Esophagus squamous epithelium (tissue), 5 donors: ENCODE results near the gene RET. TPM values are rescaled to one million over a fixed set of nuclear protein-coding genes. Genes with fewer than 3 reads are reported as not detected.

Experiments used
- DNase-seq: peaks from one replicate; lab custom pipeline; 2025; lab: John Stamatoyannopoulos, UW
- H3K27ac ChIP-seq, 4 donors: fragments of 200-600 bp; sonication (generic); one replicate each; pipeline ENCODE4 v1.5.1; 2016 to 2019; ENCODE audit warnings: mild to moderate bottlenecking in 1 of 4
- H3K27me3 ChIP-seq, 4 donors: fragments of 200-600 bp; sonication (generic); 1 replicate in 3 of 4; 2 replicates in 1 of 4; pipeline versions ENCODE4 v1.5.1 to v1.6.0; 2017 to 2021; ENCODE audit warnings: antibody characterized with exemption in 1 of 4
- H3K36me3 ChIP-seq, 3 donors: fragments of 200-600 bp; sonication (generic); one replicate each; pipeline ENCODE4 v1.5.1; 2016 to 2019
- H3K4me1 ChIP-seq, 3 donors: fragments of 200-600 bp; sonication (generic); one replicate each; pipeline ENCODE4 v1.5.1; 2017 to 2019
- H3K4me3 ChIP-seq, 4 donors: fragments of 200-600 bp; sonication (generic); 1 replicate in 3 of 4; 2 replicates in 1 of 4; pipeline ENCODE4 v1.5.1; 2016 to 2019; ENCODE audit warnings: mild to moderate bottlenecking in 2 of 4, moderate library complexity in 1 of 4
- H3K9me3 ChIP-seq, 3 donors: fragments of 200-600 bp; sonication (generic); one replicate each; pipeline ENCODE4 v1.5.1; 2016 to 2019
- CTCF ChIP-seq, 6 experiments: fragments of 450-650 bp in 4 of 6; fragments of 200-600 bp in 2 of 6; sonication (generic) in 2 of 6; IDR thresholded peaks; one replicate each; pipeline ENCODE4 v1.5.1; 2016 to 2019; ENCODE audit warnings: antibody characterized with exemption in 6 of 6, mild to moderate bottlenecking in 4 of 6, moderate library complexity in 4 of 6
- POLR2A ChIP-seq, 4 donors: fragments of 450-650 bp; IDR thresholded peaks; one replicate each; pipeline ENCODE4 v1.6.1; 2017; ENCODE audit warnings: antibody characterized with exemption in 4 of 4, mild to moderate bottlenecking in 4 of 4, moderate library complexity in 3 of 4
- WGBS, 2 donors: methylation state at CpG; one replicate each; pipeline ENCODE4 v1.1.5; 2018; 5-methylcytosine and 5-hydroxymethylcytosine counted together
- intact Hi-C: fragments of 100-400 bp; cut with DNase I; formaldehyde crosslinking; loops from one replicate; pipeline ENCODE4 v1.15.0; 2022
- total RNA-seq, 4 donors: library from RNA; depleted of rRNA; stranded (reverse); fragments of >200 nt; gene quantifications; one replicate each; pipeline ENCODE4 v1.1.0, GENCODE V29; 2016
- donor health status: DM: yes; HTN: yes; CAD: no.

Gene RET
- total RNA-seq, 4 donors from 2014 or later, result 0.04 to 0.19 (median 0.11) TPM

- 75 to 80% methylated on average over 2 to 5 of the region's 9 CpGs for WGBS, 2 donors
- Histone ChIP-seq H3K9me3 (no peaks in the 10 kb centered on the region), H3K36me3 (no peaks in the 10 kb centered on the region), H3K4me3 (no peak overlapping the region), H3K4me1 (no peaks in the 10 kb centered on the region), H3K27me3 (peaks cover 0 to 33% (median 0%) of the 10 kb centered on the region in 4 donors), H3K27ac (no peak overlapping the region)
- no peak for DNase-seq
- no peak for TF ChIP-seq CTCF (IDR thresholded peaks at IDR 0.05)
- TF ChIP-seq POLR2A (IDR thresholded peaks at IDR 0.05), result no peak
- intact Hi-C loops, result no loop called here
Measured at GRCh38 chr10:43061760-43062159, 15.1 kb upstream of the RET start.

- no peaks in the 10 kb centered on the region for H3K36me3 ChIP-seq
- intact Hi-C loops, result no loop called here
- TF ChIP-seq POLR2A (IDR thresholded peaks at IDR 0.05) (no peak), CTCF (IDR thresholded peaks at IDR 0.05) (no peak)
- no peak for DNase-seq
- WGBS, 2 donors, result 73% methylated on average over 5 of the region's 18 CpGs; no CpG with 5 or more reads in 1 of the 2 donors
- no peak overlapping the region for H3K27ac ChIP-seq
- H3K4me3 ChIP-seq, result no peak overlapping the region
- no peaks in the 10 kb centered on the region for H3K4me1 ChIP-seq
- no peaks in the 10 kb centered on the region for H3K9me3 ChIP-seq
- peaks cover 0 to 27% (median 0%) of the 10 kb centered on the region in 4 donors for H3K27me3 ChIP-seq
Measured at GRCh38 chr10:43062402-43063160, 14.3 kb upstream of the RET start.

GRCh38 chr10:43064331-43065075 is 12.4 kb upstream of the RET start:
- DNase-seq, result no peak
- Histone ChIP-seq H3K27me3 (peaks cover 0 to 21% (median 0%) of the 10 kb centered on the region in 4 donors), H3K4me1 (no peaks in the 10 kb centered on the region), H3K36me3 (no peaks in the 10 kb centered on the region), H3K9me3 (no peaks in the 10 kb centered on the region), H3K4me3 (no peak overlapping the region), H3K27ac (no peak overlapping the region)
- intact Hi-C loops, result no loop called here
- TF ChIP-seq CTCF (IDR thresholded peaks at IDR 0.05), result no peak
- no peak for TF ChIP-seq POLR2A (IDR thresholded peaks at IDR 0.05)
- 67 to 100% methylated on average over 1 to 9 of the region's 11 CpGs for WGBS, 2 donors

GRCh38 chr10:43065234-43065633 is 11.6 kb upstream of the RET start:
- no peak for TF ChIP-seq POLR2A (IDR thresholded peaks at IDR 0.05)
- TF ChIP-seq CTCF (IDR thresholded peaks at IDR 0.05), result no peak
- WGBS, 2 donors, result 80% methylated on average over 1 of the region's 1 CpG; no CpG with 5 or more reads in 1 of the 2 donors
- H3K4me3 ChIP-seq, result no peak overlapping the region

GRCh38 chr10:43065761-43066160 is 11.1 kb upstream of the RET start:
- DNase-seq, result no peak
- Histone ChIP-seq H3K27me3 (peaks cover 0 to 19% (median 0%) of the 10 kb centered on the region in 4 donors), H3K4me3 (no peak overlapping the region), H3K27ac (no peak overlapping the region), H3K4me1 (no peaks in the 10 kb centered on the region), H3K9me3 (no peaks in the 10 kb centered on the region), H3K36me3 (no peaks in the 10 kb centered on the region)
- WGBS, 2 donors, result 80 to 83% methylated on average over 2 to 3 of the region's 6 CpGs
- TF ChIP-seq POLR2A (IDR thresholded peaks at IDR 0.05) (no peak), CTCF (IDR thresholded peaks at IDR 0.05) (no peak)
- intact Hi-C loops, result no loop called here

More at GRCh38 chr10:43065234-43065633, 11.6 kb upstream of the RET start:
- Histone ChIP-seq H3K27me3 (peaks cover 0 to 17% (median 0%) of the 10 kb centered on the region in 4 donors), H3K4me1 (no peaks in the 10 kb centered on the region), H3K9me3 (no peaks in the 10 kb centered on the region), H3K36me3 (no peaks in the 10 kb centered on the region), H3K27ac (no peak overlapping the region)
- DNase-seq, result no peak
- intact Hi-C loops, result no loop called here
